HG02759 (cell line): ENCODE measurements around the gene PSMA7.

ENCODE experiments used
- ATAC-seq: cut with Tn5 transposase; IDR thresholded peaks from one replicate; pipeline ENCODE4 v1.9.1; 2021; ENCODE audit warnings: mild to moderate bottlenecking, moderate library complexity; ENCODE audit not compliant: unreplicated experiment

The PSMA7 gene

DNA sequence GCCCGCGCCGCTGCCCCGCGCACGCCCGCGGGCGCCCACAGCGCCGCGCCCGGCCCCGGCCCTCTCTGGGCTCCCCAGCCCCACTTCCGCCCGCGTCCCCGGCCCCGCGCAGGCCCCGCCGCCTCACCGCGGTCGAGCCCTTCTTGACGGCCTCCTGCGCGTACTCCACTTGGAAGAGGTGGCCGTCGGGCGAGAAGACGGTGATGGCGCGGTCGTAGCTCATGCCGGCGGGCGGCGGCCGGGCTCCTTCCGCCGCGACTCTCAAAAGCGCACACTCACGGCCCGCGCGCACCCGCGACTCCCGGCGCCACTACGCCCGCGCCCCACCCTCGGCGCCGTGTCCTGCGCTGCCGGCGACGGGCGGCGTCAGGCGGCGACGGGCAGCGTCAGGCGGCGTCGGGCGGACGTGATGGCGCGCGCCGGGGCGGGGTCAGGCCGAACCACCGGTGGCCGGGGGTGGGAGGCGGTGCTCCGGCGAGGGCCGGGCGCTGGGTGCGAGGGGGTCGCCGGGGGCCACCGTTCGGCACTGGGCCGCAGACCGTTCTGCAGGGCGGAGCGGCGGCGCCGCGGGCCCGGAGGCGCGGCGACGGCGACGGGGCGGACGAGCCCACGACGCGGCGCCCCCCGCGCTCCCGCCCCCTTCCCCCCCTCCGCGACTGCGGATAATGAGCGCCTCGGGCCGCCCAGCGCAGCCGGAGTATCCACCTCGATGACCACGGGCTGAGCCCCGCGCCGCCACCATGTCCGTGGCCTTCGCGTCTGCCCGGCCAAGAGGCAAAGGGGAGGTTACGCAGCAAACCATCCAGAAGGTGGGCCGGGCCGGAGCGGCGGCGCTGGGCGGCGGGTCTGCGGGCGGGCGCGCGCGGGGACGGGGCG is at the start of gene PSMA7, which contains the start of gene SS18L1:
Gene PSMA7, minus strand, starts transcription at position 314 of the 876 bp plus-strand sequence. Its CDS starts 91 bp downstream, at position 223.
Gene SS18L1, plus strand, starts transcription at position 689 of the 876 bp plus-strand sequence. Its CDS starts 52 bp downstream, at position 741.
- ATAC-seq, result peak; percentile 81

GRCh38 chr20:62192635-62193034 is 49.4 kb upstream of the PSMA7 start:
- ATAC-seq, result no peak

DNA sequence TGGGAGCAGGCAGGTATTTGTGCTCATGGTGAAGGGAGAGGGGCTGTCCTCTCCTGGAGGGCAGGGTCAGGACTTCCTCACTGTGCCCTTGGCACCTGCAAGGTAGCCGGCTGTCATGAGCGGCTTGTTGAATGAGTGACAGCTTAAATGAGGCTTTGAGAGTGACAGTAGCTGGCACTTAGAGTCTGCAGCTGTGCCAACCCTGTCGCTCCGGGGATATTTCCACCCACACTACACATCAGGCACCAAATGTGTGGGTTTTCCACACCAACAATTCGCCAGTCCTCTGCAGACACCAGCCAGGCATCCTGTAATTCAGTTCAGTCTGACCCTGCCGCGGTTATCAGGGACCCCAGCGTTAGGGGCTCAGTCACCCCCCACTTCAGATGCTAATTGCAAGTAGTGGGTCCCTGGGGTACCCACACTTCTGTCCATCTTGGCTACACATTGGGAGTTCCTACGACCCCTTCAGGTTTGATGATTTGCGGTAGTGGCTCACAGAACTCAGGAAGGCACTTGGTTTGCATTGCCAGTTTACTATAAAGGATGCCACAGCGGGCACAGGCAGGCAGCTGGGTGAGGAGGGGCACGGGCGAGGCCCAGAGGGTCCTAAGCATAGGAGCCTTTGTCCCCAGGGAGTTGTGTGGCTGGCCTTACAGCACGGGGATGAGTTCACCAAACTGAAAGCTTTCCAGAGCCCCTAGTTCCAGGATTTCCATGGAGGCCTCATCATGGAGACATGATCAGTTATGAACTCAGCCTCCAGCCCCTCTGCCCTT is 48.8 kb upstream of the PSMA7 start:
- no peak for ATAC-seq

DNA sequence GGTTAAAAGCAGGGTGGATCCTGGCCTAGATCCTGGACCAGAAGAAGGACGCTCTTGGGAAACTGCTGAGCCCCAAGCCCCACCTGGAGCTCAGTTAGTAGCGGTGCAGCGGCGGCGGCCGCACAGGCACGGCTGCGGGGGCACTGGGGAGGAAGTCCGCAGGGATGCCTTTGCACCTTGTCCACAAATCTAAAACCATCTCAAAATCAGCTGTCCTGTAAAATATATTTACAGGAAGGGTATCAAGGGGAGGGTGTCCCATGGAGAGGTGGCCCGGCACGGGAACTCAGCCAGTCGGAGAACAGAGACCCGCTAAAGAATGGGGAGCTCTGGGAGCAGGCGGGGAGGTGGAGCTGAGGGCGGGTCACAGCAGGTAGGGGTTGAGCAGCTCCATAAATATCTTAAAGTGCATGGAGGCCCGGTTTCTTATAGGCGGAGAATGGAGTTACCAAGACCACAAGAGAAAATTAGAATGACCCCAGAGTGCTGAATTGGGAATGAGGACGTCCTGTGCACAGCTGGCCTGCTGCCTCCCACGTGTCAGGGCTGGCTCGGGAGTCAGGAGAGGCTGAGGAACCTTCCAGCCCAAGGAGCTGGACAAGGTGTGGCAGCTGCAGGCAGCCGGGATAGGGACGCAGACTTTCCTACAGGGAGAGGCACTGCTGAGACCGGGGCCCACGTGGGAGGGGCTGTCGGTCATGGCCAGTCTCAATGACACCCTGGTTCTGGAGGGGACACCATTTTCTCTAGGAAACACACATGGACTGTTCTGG is 47.6 kb upstream of the PSMA7 start:
- no peak for ATAC-seq

- no peak for ATAC-seq
Observed at GRCh38 chr20:62186887-62187866, 44.0 kb upstream of the PSMA7 start.

- no peak for ATAC-seq
Observed at GRCh38 chr20:62186096-62186426, 42.9 kb upstream of the PSMA7 start.

GRCh38 chr20:62183426-62184142 is 40.4 kb upstream of the PSMA7 start:
- ATAC-seq, result no peak

DNA sequence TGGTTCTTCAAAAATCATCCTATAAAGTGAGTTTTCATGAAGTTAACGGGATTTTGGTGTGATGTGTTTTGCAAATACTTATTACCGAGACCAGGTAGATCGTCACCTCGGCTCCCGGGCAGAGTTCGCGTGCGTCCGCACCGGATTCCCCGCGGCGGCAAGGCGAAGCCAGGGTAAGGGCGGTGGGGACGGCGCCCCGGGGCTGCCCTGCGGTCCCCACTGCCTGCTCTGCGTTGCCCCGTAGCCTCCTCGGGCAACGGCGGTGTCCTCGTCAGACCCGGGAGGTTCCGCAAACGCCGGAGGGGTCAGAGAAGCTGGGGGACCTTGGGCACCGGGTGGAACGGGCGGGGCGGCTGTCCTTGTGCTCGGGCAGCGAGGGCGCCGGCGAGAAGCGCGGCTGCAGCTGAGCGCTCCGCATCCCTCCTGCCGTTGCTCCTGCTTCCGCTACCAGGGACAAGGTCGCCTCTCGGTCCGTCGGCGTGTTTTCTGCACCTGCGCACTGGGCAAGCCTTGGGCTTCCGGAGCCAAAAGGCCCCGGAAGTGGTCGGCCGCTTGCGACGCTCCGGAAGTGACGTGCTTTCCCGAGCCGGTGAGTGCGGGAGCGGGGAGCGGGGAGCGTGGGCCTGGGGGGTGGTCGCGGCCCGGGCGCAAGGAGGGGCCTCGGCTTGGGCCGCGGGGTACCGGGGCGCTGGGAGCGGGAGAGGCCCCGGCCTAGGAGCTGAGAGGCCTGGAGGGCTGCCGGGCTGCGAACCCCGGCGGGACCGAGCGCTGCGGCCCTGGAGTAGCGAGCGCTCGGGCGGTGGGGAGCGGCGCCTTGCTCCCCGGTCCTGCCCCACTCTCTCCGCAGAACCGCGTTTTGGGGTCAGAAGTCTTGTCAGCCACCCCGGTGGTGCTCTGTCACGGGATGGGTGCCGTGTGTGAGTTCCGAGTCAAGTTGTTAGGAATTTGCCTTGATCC is 39.6 kb upstream of the PSMA7 start, which contains the start of gene MTG2:
Gene MTG2, plus strand, starts transcription at position 560 of the 957 bp plus-strand sequence. CDS start 10,393 bp downstream, outside the sequence.
- ATAC-seq, result peak; percentile 95

DNA sequence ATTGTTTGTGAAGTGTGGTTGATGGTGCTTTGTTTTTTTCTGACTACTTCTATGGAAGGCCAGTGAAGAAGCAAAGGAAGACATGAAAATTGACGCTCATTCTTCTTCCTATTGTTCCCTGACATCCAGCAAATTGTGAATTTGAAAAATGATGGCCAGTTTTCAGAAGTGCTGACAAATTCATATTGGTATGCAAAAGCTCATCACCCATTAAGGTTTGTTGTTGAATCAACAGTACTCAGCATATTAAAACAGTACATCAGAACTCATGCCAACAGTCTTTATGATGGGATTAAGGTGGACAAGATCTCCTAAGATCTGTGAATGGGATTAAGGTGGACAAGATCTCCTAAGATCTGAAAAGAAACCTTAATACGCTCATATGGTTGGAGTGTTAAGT is 38.6 kb upstream of the PSMA7 start:
- ATAC-seq, result no peak

DNA sequence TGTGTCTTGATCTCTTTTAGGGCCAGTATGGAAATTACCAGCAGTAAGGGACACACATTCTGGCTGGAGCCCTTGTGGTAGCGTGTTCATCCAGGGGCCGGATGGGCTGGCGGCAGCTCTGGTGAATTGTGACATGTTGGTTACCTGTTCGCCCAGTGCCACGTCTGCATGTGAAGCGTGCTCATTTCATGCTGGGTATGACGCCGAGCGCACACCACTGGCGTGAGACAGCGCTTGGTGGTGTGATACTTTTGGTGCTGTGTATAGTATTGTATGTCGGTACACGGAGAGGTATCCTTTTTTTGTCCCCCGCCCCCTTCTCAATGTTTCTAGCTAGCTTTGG is 35.9 kb upstream of the PSMA7 start:
- no peak for ATAC-seq

DNA sequence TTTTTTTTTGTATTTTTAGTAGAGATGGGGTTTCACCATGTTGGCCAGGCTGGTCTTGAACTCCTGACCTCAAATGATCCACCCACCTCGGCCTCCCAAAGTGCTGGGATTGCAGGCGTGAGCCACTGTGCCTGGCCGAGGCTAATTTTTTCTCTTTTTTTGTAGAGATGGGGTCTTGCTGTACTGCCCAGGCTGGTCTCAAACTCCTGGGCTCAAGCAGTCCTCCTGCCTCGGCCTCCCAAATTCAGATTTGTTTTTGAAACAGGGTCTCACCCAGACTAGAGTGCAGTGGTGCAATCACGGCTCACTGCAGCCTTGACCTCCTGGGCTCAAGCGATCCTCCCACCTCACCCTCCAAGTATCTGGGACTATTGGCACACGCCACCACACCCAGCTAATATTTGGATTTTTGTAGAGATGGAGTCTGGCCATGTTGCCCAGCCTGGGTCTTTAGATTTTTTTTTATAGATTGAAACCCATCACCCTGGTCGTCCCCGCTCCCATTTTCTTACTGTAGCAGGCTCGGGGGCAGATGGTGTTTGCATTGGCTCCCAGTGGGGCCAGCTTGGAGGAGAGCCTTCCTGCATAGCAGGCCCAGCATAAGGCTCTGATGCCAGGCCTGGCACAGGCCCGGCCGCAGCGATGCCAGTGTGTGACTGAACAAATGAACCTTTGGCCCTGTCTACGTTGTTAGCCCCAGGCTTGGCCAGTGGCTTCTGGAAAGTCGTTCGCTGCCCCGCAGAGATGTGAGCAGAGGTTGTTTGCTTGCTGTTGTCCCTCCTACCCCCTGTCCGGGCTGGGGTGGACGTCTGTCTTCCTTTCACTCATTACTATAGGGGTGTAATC is 35.3 kb upstream of the PSMA7 start:
- no peak for ATAC-seq

GRCh38 chr20:62177307-62177706 is 34.1 kb upstream of the PSMA7 start:
- ATAC-seq, result no peak

GRCh38 chr20:62176866-62177265 is 33.7 kb upstream of the PSMA7 start:
- ATAC-seq, result no peak

DNA sequence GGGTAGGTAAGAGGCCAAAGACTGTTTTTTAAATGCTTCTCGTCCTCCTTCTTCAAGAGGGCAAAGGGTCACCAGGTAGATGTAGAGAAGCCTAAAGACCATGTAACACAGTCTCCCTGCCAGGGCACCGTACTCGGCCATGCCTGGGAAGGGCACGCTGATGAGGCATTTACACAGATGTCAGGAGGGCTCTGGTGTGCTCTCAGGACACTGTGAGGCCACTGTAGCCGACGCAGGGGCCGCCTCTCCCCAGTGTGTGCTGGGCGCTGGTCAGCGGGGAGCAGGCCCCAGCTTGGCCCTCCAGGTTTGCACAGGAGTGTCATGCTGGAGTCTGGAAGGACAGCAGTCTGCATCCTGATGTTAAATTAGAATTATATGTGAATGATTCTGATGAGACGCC is 32.5 kb upstream of the PSMA7 start:
- ATAC-seq, result no peak

GRCh38 chr20:62174870-62175624 is 31.9 kb upstream of the PSMA7 start:
- no peak for ATAC-seq

DNA sequence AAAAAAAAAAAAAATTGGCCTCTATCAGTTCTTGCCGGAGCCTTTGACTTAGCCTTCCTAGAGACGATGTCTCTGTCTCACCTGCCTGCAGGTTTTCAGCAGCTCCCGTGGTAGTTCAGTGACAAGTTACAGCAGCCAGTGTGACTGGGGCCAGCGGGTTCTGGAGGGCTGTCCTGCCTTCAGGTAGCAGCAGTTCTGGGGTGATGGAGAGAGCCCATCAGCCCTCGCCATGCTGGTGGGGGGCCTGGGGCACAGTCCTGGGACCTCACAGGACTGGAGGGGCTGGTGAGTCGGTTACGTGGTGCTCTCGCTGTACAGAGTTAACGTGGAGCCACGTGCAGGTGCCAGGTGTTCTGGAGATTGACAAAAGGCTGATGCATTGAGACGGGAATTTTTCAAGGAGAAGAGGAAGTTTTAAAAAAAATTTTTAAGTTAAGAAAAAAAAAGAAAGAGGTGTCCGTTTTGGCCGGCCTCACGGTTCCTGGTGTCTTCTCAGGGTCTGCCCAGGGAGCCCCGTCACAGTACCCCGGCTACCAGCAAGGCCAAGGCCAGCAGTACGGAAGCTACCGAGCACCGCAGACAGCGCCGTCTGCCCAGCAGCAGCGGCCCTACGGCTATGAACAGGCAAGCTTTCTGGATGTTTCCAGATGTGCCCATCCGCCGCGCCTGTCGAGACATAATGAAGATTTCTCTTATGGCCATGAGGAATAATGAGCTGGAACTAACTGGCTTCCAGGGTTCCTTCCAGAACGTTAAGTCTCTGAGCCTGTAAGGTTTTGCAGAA is 31.0 kb upstream of the PSMA7 start:
- no peak for ATAC-seq
